ENCODE data around the gene YBX2.

DNA sequence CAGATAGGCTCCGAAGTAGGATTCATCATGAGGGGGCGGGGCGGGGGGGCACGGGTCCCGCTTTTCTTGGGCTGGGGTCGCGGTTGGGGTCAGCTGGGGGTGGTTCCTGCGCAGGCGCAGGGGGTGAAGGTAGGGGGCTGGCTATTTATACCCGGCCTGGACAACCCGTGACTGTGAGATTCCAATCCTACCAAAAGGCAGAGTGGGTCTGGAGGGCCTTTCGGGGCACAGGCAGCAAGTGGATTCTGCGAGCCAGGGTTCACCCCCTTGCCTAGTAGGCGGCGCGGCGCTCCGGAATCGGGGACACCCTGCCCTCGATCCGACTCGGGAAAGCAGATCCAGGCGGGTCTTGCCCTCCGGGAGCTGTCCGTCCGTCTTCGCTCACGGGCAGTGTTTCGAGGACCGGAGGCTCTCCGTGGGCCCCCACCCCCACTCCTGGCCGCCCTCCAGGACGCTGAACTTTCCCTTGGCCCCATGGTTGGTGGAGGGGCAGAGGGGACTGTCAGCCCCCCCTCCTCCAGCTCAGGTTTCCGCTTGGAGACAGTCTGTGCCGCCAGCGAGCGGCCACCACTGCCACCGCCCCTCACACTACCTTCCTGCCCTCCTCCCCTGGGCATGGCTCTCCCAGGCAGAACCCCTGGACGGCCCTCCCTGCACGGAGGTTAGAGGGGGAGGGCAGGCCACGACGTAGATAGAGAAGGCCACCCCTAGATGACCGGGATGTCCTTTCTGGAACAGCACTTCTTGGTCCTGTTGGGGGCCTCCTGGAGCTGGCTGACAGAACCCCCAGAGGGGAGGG is 12.3 kb downstream of the YBX2 start:
- TF ChIP-seq, protein P1, sequence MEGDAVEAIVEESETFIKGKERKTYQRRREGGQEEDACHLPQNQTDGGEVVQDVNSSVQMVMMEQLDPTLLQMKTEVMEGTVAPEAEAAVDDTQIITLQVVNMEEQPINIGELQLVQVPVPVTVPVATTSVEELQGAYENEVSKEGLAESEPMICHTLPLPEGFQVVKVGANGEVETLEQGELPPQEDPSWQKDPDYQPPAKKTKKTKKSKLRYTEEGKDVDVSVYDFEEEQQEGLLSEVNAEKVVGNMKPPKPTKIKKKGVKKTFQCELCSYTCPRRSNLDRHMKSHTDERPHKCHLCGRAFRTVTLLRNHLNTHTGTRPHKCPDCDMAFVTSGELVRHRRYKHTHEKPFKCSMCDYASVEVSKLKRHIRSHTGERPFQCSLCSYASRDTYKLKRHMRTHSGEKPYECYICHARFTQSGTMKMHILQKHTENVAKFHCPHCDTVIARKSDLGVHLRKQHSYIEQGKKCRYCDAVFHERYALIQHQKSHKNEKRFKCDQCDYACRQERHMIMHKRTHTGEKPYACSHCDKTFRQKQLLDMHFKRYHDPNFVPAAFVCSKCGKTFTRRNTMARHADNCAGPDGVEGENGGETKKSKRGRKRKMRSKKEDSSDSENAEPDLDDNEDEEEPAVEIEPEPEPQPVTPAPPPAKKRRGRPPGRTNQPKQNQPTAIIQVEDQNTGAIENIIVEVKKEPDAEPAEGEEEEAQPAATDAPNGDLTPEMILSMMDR (IDR thresholded peaks at IDR 0.05) = no peak
- TF ChIP-seq, protein P2, sequence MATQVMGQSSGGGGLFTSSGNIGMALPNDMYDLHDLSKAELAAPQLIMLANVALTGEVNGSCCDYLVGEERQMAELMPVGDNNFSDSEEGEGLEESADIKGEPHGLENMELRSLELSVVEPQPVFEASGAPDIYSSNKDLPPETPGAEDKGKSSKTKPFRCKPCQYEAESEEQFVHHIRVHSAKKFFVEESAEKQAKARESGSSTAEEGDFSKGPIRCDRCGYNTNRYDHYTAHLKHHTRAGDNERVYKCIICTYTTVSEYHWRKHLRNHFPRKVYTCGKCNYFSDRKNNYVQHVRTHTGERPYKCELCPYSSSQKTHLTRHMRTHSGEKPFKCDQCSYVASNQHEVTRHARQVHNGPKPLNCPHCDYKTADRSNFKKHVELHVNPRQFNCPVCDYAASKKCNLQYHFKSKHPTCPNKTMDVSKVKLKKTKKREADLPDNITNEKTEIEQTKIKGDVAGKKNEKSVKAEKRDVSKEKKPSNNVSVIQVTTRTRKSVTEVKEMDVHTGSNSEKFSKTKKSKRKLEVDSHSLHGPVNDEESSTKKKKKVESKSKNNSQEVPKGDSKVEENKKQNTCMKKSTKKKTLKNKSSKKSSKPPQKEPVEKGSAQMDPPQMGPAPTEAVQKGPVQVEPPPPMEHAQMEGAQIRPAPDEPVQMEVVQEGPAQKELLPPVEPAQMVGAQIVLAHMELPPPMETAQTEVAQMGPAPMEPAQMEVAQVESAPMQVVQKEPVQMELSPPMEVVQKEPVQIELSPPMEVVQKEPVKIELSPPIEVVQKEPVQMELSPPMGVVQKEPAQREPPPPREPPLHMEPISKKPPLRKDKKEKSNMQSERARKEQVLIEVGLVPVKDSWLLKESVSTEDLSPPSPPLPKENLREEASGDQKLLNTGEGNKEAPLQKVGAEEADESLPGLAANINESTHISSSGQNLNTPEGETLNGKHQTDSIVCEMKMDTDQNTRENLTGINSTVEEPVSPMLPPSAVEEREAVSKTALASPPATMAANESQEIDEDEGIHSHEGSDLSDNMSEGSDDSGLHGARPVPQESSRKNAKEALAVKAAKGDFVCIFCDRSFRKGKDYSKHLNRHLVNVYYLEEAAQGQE (IDR thresholded peaks at IDR 0.05; ENCODE audit: insufficient read depth in 1 of 2, low read depth in 2 of 2, low read length in 1 of 2) = no peak

All from Panc1 (cell line).